ENCODE results near the gene LARGE1. TPM values are rescaled to one million over a fixed set of nuclear protein-coding genes. Genes with fewer than 3 reads are reported as not detected.

LARGE1 gene
- total and polyA plus RNA-seq, 2 experiments from 2014 or later, result 21.2 to 23.6 TPM

- Histone ChIP-seq H3K4me1 (ENCODE audit: insufficient read depth) (no peaks in the 10 kb centered on the region), H3K27me3 (no peaks in the 10 kb centered on the region), H3K27ac (no peak overlapping the region), H3K9me2 (replicated peaks; ENCODE audit: insufficient read depth) (no peaks in the 10 kb centered on the region), H2AFZ (no peak overlapping the region), H3K4me2 (no peak overlapping the region), H3K4me3 (no peak overlapping the region), H3K36me3 (replicated peaks; ENCODE audit: insufficient read depth, low read depth) (no peaks in the 10 kb centered on the region), H3K9me3 (ENCODE audit: low read depth) (no peaks in the 10 kb centered on the region), H3K79me2 (peaks cover 2% of the 10 kb centered on the region), H4K20me1 (ENCODE audit: insufficient read depth, poor library complexity, severe bottlenecking) (no peaks in the 10 kb centered on the region)
- 87% methylated on average over 4 of the region's 4 CpGs for WGBS (ENCODE audit: low lambda C conversion rate, missing lambda C conversion rate)
- TF ChIP-seq EZH2phosphoT487 (IDR thresholded peaks at IDR 0.05; ENCODE audit: low read depth, severe bottlenecking, unreplicated experiment) (no peak), CTCF (IDR thresholded peaks at IDR 0.05; ENCODE audit: poor library complexity) (no peak), EZH2 (IDR thresholded peaks at IDR 0.05; ENCODE audit: borderline replicate concordance) (no peak)
- DNase-seq (ENCODE audit: low spot score), result no peak
Measured at GRCh38 chr22:33697640-33698039, 222.6 kb downstream of the LARGE1 start.

GRCh38 chr22:33691057-33691630, 229.1 kb downstream of the LARGE1 start:
- 95% methylated on average over 7 of the region's 7 CpGs for WGBS (ENCODE audit: low lambda C conversion rate, missing lambda C conversion rate)
- no peak overlapping the region for H2AFZ ChIP-seq
- no peaks in the 10 kb centered on the region for H3K27me3 ChIP-seq
- no peak overlapping the region for H3K4me3 ChIP-seq
- H3K79me2 ChIP-seq, result peaks cover 4% of the 10 kb centered on the region
- TF ChIP-seq EZH2 (IDR thresholded peaks at IDR 0.05; ENCODE audit: borderline replicate concordance), result no peak
- TF ChIP-seq CTCF (IDR thresholded peaks at IDR 0.05; ENCODE audit: poor library complexity), result no peak
- no peak for TF ChIP-seq EZH2phosphoT487 (IDR thresholded peaks at IDR 0.05; ENCODE audit: low read depth, severe bottlenecking, unreplicated experiment)
- no peak overlapping the region for H3K27ac ChIP-seq
- no peaks in the 10 kb centered on the region for H3K9me3 ChIP-seq (ENCODE audit: low read depth)
- no peak for DNase-seq (ENCODE audit: low spot score)
- H3K36me3 ChIP-seq (replicated peaks; ENCODE audit: insufficient read depth, low read depth), result no peaks in the 10 kb centered on the region
- no peaks in the 10 kb centered on the region for H3K9me2 ChIP-seq (replicated peaks; ENCODE audit: insufficient read depth)
- no peaks in the 10 kb centered on the region for H4K20me1 ChIP-seq (ENCODE audit: insufficient read depth, poor library complexity, severe bottlenecking)
- no peak overlapping the region for H3K4me2 ChIP-seq
- no peaks in the 10 kb centered on the region for H3K4me1 ChIP-seq (ENCODE audit: insufficient read depth)

GRCh38 chr22:33688903-33689302, 231.4 kb downstream of the LARGE1 start:
- Histone ChIP-seq H3K36me3 (replicated peaks; ENCODE audit: insufficient read depth, low read depth) (no peaks in the 10 kb centered on the region), H3K4me2 (no peak overlapping the region), H2AFZ (no peak overlapping the region), H4K20me1 (ENCODE audit: insufficient read depth, poor library complexity, severe bottlenecking) (no peaks in the 10 kb centered on the region), H3K27ac (no peak overlapping the region), H3K4me1 (ENCODE audit: insufficient read depth) (no peaks in the 10 kb centered on the region), H3K9me3 (ENCODE audit: low read depth) (no peaks in the 10 kb centered on the region), H3K27me3 (no peaks in the 10 kb centered on the region), H3K79me2 (peaks cover 4% of the 10 kb centered on the region), H3K4me3 (no peak overlapping the region), H3K9me2 (replicated peaks; ENCODE audit: insufficient read depth) (no peaks in the 10 kb centered on the region)
- TF ChIP-seq CTCF (IDR thresholded peaks at IDR 0.05; ENCODE audit: poor library complexity), result no peak
- TF ChIP-seq EZH2phosphoT487 (IDR thresholded peaks at IDR 0.05; ENCODE audit: low read depth, severe bottlenecking, unreplicated experiment), result no peak
- TF ChIP-seq EZH2 (IDR thresholded peaks at IDR 0.05; ENCODE audit: borderline replicate concordance), result no peak
- 85% methylated on average over 2 of the region's 2 CpGs for WGBS (ENCODE audit: low lambda C conversion rate, missing lambda C conversion rate)
- no peak for DNase-seq (ENCODE audit: low spot score)

All from hepatocyte (in vitro differentiated cells).